ENCODE measurements around the gene OTC. TPM values are rescaled to one million over a fixed set of nuclear protein-coding genes. Genes with fewer than 3 reads are reported as not detected.

OTC gene
- total RNA-seq, 1 donor from 2014 or later, result 0.58 TPM

- no peaks in the 10 kb centered on the region for H3K9me3 ChIP-seq (replicated peaks)
- H3K4me1 ChIP-seq, result no peaks in the 10 kb centered on the region
- no peak overlapping the region for H3K4me3 ChIP-seq
- H3K36me3 ChIP-seq, result no peaks in the 10 kb centered on the region
- intact Hi-C loops (cut with micrococcal nuclease), result no loop called here
- H3K27ac ChIP-seq (replicated peaks), result no peak overlapping the region
- TF ChIP-seq CTCF (IDR thresholded peaks at IDR 0.05; ENCODE audit: borderline replicate concordance), result no peak
- DNase-seq, result no peak
- H3K27me3 ChIP-seq (ENCODE audit: low read depth), result no peaks in the 10 kb centered on the region
Observed at GRCh38 chrX:38462257-38462656, 109.9 kb downstream of the OTC start.

- H3K27ac ChIP-seq (replicated peaks), result no peak overlapping the region
- intact Hi-C loops (cut with micrococcal nuclease), result no loop called here
- no peak for TF ChIP-seq CTCF (IDR thresholded peaks at IDR 0.05; ENCODE audit: borderline replicate concordance)
- DNase-seq, result no peak
- H3K4me1 ChIP-seq, result no peaks in the 10 kb centered on the region
- no peak overlapping the region for H3K4me3 ChIP-seq
- no peaks in the 10 kb centered on the region for H3K27me3 ChIP-seq (ENCODE audit: low read depth)
- H3K36me3 ChIP-seq, result no peaks in the 10 kb centered on the region
- H3K9me3 ChIP-seq (replicated peaks), result no peaks in the 10 kb centered on the region
Observed at GRCh38 chrX:38465686-38466085, 113.3 kb downstream of the OTC start.

- intact Hi-C loops (cut with micrococcal nuclease), result no loop called here
Observed at GRCh38 chrX:38468563-38469157, 116.3 kb downstream of the OTC start.

More at GRCh38 chrX:38468563-38469157, 116.3 kb downstream of the OTC start:
- Histone ChIP-seq H3K4me1 (no peaks in the 10 kb centered on the region), H3K9me3 (replicated peaks) (no peaks in the 10 kb centered on the region), H3K4me3 (no peak overlapping the region), H3K27ac (replicated peaks) (no peak overlapping the region), H3K27me3 (ENCODE audit: low read depth) (no peaks in the 10 kb centered on the region), H3K36me3 (no peaks in the 10 kb centered on the region)
- TF ChIP-seq CTCF (IDR thresholded peaks at IDR 0.05; ENCODE audit: borderline replicate concordance), result no peak
- no peak for DNase-seq

Other genes starting within 250 kb of the OTC start
- gene SRPX, start 131.7 kb upstream of the OTC start, total RNA-seq, result 55.9 TPM
- gene RPGR, start 25.1 kb upstream of the OTC start, total RNA-seq, result 4.5 TPM
- 14.8 TPM for gene TSPAN7, start 208.9 kb downstream of the OTC start, total RNA-seq